BE2C (cell line): Measurements from ENCODE around the gene C6orf132. TPM values are rescaled to one million over a fixed set of nuclear protein-coding genes. Genes with fewer than 3 reads are reported as not detected.
A peak's percentile ranks its signal among the peaks of the same experiment; 100 is the strongest.

Source experiments
- DNase-seq: peaks from one replicate; pipeline ENCODE4 v3.0.0-alpha.2; 2020
- H3K27me3 ChIP-seq: fragments of 250-450 bp; sonication (Bioruptor Pico); 2 replicates; pipeline ENCODE4 v1.5.1; 2020; ENCODE audit warnings: mild to moderate bottlenecking
- H3K36me3 ChIP-seq: fragments of 250-450 bp; sonication (Bioruptor Pico); 2 replicates; pipeline ENCODE4 v1.5.1; 2020; ENCODE audit warnings: mild to moderate bottlenecking
- H3K4me1 ChIP-seq: fragments of 250-450 bp; sonication (Bioruptor Pico); 2 replicates; pipeline ENCODE4 v1.5.1; 2020
- H3K4me3 ChIP-seq: 2 replicates; pipeline ENCODE4 v1.5.1; 2011; ENCODE audit warnings: low read depth, low read length
- H3K9me3 ChIP-seq: fragments of 250-450 bp; sonication (Bioruptor Pico); 2 replicates; pipeline ENCODE4 v1.5.1; 2020
- polyA plus RNA-seq: library from polyadenylated mRNA; unstranded; fragments of >200 nt; gene quantifications from one replicate; pipeline ENCODE4 v1.2.1, GENCODE V29; 2012; ENCODE audit warnings: low read depth, missing spikeins; ENCODE audit not compliant: insufficient read length, insufficient read depth
- TF ChIP-seq, protein P1 (sequence below): IDR thresholded peaks from 2 replicates; pipeline ENCODE4 v1.5.1; 2012; ENCODE audit warnings: mild to moderate bottlenecking, low read depth, low read length

Gene C6orf132, protein sequence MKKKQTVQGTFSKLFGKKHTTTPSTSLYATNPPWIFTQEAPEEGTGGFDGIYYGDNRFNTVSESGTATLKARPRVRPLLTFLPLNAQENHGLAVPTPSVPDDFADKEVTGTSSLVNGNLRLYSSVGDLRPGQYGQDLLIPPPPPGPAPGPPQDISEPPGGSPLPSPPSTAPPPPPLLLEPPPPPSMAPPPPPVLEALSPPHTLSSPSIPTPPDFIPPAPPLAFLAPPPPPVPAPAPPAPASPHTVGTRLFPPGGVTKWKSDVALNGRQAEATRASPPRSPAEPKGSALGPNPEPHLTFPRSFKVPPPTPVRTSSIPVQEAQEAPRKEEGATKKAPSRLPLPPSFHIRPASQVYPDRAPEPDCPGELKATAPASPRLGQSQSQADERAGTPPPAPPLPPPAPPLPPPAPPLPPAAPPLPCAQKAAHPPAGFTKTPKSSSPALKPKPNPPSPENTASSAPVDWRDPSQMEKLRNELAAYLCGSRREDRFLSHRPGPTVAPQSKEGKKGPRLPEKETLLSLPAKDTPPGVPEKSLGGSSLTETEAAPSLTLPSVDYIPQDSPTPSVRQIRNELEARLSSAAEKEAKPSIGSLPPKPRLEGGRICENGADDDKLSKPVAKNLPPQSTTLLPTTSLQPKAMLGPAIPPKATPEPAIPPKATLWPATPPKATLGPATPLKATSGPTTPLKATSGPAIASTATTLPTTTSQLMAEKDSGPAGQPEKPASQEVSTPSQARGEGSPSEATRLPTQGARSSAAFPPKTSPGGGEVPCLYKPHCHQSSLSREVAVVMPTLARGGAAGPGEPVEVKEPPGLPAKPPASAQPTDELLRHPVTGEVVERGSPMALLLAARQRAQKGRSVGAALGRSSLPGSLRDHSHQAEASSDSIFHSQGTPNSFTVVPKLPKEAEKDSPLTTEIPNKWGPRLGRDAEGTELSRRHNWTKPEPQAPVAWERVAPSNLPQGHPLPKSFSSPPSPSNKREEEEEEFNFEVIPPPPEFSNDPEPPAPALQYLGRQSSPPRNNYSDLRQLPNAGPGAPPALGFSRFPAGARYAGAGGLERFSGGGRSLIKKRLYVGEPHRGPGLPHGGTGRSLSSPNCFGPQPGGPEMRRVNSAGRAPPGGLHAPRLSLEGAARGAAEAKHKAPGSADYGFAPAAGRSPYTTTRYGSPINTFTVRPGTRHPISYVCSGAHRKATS
- 1.8 TPM for polyA plus RNA-seq

DNA sequence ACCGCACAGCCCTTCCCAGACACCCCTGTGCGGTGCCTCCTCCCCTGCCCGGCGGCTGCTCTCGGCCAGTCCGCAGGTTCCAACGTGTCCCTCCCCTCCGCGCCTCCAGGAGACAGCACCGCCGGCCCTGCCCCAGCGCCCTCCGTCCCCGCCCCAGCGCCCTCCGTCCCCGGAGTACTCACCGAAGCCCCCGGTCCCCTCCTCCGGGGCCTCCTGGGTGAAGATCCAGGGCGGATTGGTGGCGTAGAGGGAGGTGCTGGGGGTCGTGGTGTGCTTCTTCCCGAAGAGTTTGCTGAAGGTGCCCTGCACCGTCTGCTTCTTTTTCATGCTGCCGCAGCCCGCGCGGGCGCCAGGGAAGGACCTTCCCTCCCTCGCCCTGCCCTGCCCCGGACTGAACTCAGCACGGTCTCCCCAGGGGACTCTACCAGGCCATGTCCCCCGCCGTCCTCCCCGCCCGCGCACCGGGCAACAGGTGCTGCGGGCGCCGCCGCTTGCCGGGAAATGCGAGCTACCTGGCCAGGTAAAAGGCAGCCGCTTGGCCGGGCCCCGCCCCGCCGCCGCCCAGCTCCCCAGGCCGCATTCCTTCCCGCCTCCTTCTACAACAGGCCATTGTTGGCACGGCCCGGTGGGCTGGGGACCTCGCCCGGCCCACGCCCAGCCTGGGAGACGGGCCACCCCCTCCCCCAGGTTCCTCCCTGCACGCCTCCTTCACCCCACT, at the start of gene C6orf132:
Gene C6orf132, minus strand, starts transcription at position 503 of the 718 bp plus-strand sequence. Its CDS starts 176 bp downstream, at position 327.
- peak within 1 kb of the TSS; percentile 70 for H3K4me3 ChIP-seq
- H3K36me3 ChIP-seq: no peaks in the 10 kb centered on the region
- TF ChIP-seq, protein P1, sequence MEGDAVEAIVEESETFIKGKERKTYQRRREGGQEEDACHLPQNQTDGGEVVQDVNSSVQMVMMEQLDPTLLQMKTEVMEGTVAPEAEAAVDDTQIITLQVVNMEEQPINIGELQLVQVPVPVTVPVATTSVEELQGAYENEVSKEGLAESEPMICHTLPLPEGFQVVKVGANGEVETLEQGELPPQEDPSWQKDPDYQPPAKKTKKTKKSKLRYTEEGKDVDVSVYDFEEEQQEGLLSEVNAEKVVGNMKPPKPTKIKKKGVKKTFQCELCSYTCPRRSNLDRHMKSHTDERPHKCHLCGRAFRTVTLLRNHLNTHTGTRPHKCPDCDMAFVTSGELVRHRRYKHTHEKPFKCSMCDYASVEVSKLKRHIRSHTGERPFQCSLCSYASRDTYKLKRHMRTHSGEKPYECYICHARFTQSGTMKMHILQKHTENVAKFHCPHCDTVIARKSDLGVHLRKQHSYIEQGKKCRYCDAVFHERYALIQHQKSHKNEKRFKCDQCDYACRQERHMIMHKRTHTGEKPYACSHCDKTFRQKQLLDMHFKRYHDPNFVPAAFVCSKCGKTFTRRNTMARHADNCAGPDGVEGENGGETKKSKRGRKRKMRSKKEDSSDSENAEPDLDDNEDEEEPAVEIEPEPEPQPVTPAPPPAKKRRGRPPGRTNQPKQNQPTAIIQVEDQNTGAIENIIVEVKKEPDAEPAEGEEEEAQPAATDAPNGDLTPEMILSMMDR: no peak
- H3K9me3 ChIP-seq: no peaks in the 10 kb centered on the region
- no peaks in the 10 kb centered on the region for H3K27me3 ChIP-seq
- peaks cover 39% of the 10 kb centered on the region for H3K4me1 ChIP-seq
- peak; percentile 70 for DNase-seq

DNA sequence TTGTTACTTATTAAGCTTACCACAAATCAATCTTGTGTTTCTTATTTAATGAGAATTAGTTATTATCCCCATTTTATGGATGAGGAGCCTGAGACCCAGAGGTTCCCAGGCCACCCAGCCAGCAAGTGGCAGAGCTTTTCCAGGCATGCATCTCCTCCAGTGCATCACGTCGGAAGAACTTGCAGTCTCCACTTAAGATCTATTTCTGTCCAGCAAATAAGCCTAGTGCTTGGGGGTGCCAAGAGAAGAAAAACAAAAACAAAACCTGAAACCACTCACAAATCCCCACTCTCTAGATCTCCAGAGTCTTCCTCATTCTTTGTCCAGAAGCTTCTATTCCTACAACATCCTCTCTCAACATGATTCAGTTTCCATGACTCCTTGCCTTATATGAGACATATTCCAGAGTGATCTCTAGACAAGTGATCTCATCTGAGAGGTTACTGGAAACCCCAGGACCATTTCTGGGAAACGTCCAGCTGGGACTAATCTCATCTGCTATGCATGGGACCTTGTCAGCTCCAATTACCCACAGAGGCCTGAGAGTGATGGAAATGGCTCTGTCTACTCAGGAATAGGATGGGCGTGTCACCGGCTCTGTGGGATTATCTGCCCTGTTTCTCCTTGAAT, 48.2 kb upstream of the C6orf132 start:
- TF ChIP-seq, protein P1: no peak
- Histone ChIP-seq H3K4me3 (no peak overlapping the region), H3K4me1 (peaks cover 7% of the 10 kb centered on the region), H3K9me3 (no peaks in the 10 kb centered on the region), H3K27me3 (no peaks in the 10 kb centered on the region), H3K36me3 (no peaks in the 10 kb centered on the region)
- peak; percentile 55 for DNase-seq

DNA sequence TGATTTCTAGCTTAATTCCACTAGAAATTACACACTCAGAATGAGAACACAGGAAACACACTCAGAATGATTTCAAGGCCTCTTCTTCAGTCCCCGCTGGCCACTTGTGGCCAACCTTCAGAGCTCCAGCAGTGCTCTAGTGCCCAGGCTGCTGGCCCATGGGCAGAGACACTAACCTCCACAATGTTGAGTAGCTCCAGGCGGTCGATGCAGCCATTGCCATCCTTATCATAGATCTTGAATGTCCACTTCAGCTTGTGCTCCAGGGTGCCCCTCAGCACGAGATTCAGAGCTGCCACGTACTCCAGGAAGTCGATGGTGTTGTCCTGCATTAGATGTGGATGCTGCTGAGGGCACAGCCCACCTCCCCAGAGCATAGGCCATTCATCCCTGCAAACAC, 46.0 kb upstream of the C6orf132 start:
- TF ChIP-seq, protein P1: no peak
- DNase-seq: no peak
- Histone ChIP-seq H3K36me3 (no peaks in the 10 kb centered on the region), H3K9me3 (no peaks in the 10 kb centered on the region), H3K4me3 (no peak overlapping the region), H3K27me3 (no peaks in the 10 kb centered on the region), H3K4me1 (peaks cover 7% of the 10 kb centered on the region)

DNA sequence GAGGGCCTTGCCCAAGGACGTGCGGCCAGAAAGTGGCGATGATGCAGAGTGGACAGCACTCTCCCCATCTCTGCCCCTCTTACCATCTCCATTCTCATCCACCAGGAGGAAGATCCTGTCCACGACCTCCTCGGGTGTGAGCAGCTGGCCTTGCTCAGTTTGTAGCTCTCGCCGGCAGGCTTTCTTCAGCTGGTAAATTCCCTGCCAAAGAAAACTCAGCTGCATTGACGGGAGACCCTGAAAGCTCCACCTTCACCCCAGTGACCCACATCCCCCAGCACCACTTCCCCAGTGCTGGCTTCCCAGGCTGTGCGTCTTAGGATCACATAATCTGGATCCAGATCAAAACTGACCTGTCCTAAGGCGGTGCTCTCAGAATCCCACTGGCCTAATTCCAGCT, 43.2 kb upstream of the C6orf132 start:
- TF ChIP-seq, protein P1: no peak
- no peaks in the 10 kb centered on the region for H3K9me3 ChIP-seq
- no peak for DNase-seq
- H3K4me3 ChIP-seq: no peak overlapping the region
- no peaks in the 10 kb centered on the region for H3K36me3 ChIP-seq
- no peaks in the 10 kb centered on the region for H3K4me1 ChIP-seq
- H3K27me3 ChIP-seq: no peaks in the 10 kb centered on the region

DNA sequence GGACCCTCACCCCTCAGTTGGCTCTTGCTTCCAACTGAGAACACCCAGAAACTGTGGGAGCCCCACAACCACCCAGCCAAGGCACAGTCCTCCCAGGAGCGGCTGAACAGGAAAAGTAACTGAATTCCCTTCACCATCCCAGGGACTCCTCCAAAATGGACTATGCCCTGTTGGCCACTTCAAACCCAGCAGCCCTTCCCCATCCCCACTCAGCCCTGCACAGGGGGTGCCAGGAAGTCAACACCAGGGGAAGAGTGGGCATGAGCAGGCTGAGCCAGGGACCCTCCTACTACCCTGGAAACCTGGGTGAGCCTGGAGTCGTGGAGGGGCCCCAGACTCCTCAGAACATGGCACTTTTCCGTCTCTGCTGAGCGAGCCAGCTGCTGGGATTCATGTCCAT, 42.1 kb upstream of the C6orf132 start:
- H3K4me3 ChIP-seq: no peak overlapping the region
- H3K36me3 ChIP-seq: no peaks in the 10 kb centered on the region
- DNase-seq: no peak
- no peaks in the 10 kb centered on the region for H3K9me3 ChIP-seq
- H3K27me3 ChIP-seq: no peaks in the 10 kb centered on the region
- TF ChIP-seq, protein P1: no peak
- peaks cover 2% of the 10 kb centered on the region; the same call in 1 of the 2 replicates for H3K4me1 ChIP-seq
